AG04449 (cell line): ENCODE measurements around the gene FXYD6.

Experiments used
- CTCF ChIA-PET: fragments of 350-600 bp; formaldehyde crosslinking; extraction: SDS; loops from one replicate; lab custom pipeline; 2021; ENCODE audit warnings: antibody characterized with exemption; lab: Yijun Ruan, JAX
- POLR2A ChIA-PET: fragments of 400-600, 350-600 bp; formaldehyde crosslinking; extraction: SDS; loops from one replicate; lab custom pipeline; 2020; ENCODE audit warnings: antibody characterized with exemption, inconsistent platforms; lab: Yijun Ruan, JAX
- DNase-seq: peaks from one replicate; pipeline ENCODE4 v3.0.0-alpha.2; 2010; ENCODE audit warnings: low read depth, low spot score
- H3K4me3 ChIP-seq: 2 replicates; pipeline ENCODE4 v1.5.1; 2011; ENCODE audit warnings: low read depth, mild to moderate bottlenecking, control low read depth, low read length
- TF ChIP-seq, protein P1 (sequence below): IDR thresholded peaks from one replicate; pipeline ENCODE4 v1.5.1; 2011; ENCODE audit warnings: mild to moderate bottlenecking, moderate library complexity, low read length, control low read depth, inconsistent platforms; ENCODE audit not compliant: insufficient read depth; ENCODE audit errors: missing control alignments

FXYD6 gene

GRCh38 chr11:117898059-117898458 lies 21.6 kb upstream of the FXYD6 start:
- POLR2A ChIA-PET, result no interaction called here
- CTCF ChIA-PET, result no interaction called here
- no peak overlapping the region for H3K4me3 ChIP-seq
- TF ChIP-seq, protein P1, sequence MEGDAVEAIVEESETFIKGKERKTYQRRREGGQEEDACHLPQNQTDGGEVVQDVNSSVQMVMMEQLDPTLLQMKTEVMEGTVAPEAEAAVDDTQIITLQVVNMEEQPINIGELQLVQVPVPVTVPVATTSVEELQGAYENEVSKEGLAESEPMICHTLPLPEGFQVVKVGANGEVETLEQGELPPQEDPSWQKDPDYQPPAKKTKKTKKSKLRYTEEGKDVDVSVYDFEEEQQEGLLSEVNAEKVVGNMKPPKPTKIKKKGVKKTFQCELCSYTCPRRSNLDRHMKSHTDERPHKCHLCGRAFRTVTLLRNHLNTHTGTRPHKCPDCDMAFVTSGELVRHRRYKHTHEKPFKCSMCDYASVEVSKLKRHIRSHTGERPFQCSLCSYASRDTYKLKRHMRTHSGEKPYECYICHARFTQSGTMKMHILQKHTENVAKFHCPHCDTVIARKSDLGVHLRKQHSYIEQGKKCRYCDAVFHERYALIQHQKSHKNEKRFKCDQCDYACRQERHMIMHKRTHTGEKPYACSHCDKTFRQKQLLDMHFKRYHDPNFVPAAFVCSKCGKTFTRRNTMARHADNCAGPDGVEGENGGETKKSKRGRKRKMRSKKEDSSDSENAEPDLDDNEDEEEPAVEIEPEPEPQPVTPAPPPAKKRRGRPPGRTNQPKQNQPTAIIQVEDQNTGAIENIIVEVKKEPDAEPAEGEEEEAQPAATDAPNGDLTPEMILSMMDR, result no peak
- no peak for DNase-seq

- ChIA-PET POLR2A (no interaction called here), CTCF (interaction anchor here (0.7 kb wide), 1 partner anchor 54 kb away, joined by 5 read pairs; no protein-coding TSS in a partner anchor)
- TF ChIP-seq, protein P1, result no peak
- no peak for DNase-seq
- no peak overlapping the region for H3K4me3 ChIP-seq
Measured at GRCh38 chr11:117892651-117893050, 16.2 kb upstream of the FXYD6 start.

DNA sequence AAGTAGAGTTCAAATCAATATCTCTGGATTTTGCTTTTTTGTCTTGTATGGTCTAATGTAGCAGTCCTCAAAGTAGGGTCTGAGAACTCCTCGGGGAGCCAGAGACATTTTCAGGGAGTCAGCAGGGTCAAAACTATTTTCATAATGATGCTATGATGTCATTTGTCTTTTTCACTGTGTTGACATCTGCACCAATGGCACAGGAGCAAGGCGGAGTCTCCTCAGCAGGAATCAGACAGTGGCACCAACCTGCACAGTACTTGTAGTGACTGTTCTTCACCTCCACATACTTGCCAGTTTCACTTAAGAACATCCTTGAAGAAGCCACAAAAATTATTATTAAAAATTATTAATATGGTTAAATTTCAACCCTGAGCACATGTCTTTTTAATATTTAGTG lies 14.9 kb upstream of the FXYD6 start:
- CTCF ChIA-PET, result interaction anchor here (1.2 kb wide), 1 partner anchor 48 kb away, joined by 4 read pairs; no protein-coding TSS in a partner anchor
- no peak for DNase-seq
- H3K4me3 ChIP-seq, result no peak overlapping the region
- POLR2A ChIA-PET, result no interaction called here
- TF ChIP-seq, protein P1, result no peak

- no peak overlapping the region for H3K4me3 ChIP-seq
- TF ChIP-seq, protein P1, result no peak
- POLR2A ChIA-PET, result no interaction called here
- CTCF ChIA-PET, result no interaction called here
- no peak for DNase-seq
Measured at GRCh38 chr11:117888139-117888566, 11.7 kb upstream of the FXYD6 start.

GRCh38 chr11:117887431-117888138 lies 11.1 kb upstream of the FXYD6 start:
- DNase-seq, result no peak
- POLR2A ChIA-PET, result no interaction called here
- TF ChIP-seq, protein P1, result no peak
- no peak overlapping the region for H3K4me3 ChIP-seq
- CTCF ChIA-PET, result no interaction called here

GRCh38 chr11:117885777-117886176 lies 9.3 kb upstream of the FXYD6 start:
- TF ChIP-seq, protein P1, result no peak
- CTCF ChIA-PET, result interaction anchor here (1.4 to 2.9 kb wide), 4 partner anchors 19 to 67 kb away, joined by 3 to 12 read pairs (median 10); no protein-coding TSS in a partner anchor
- H3K4me3 ChIP-seq, result no peak overlapping the region
- POLR2A ChIA-PET, result interaction anchor here (1.0 kb wide), 1 partner anchor 9 kb away, joined by 3 read pairs; the partner anchor contains the start of gene FXYD6
- DNase-seq, result no peak
